HEK293 (cell line): ENCODE data around the gene MITD1.

Source experiments
- CTCF ChIA-PET: fragments of 350-600 bp; formaldehyde crosslinking; extraction: SDS; loops from one replicate; lab custom pipeline; 2021; ENCODE audit warnings: antibody characterized with exemption; lab: Yijun Ruan, JAX
- POLR2A ChIA-PET: fragments of 300-600 bp; formaldehyde crosslinking; extraction: SDS; loops from one replicate; lab custom pipeline; 2020; ENCODE audit warnings: antibody characterized with exemption, inconsistent platforms; lab: Yijun Ruan, JAX
- H3K27ac ChIP-seq: fragments of 200-500 bp; sonication (Bioruptor generic); 2 replicates; pipeline ENCODE4 v1.5.1; 2014; ENCODE audit warnings: low read depth, low read length, control low read depth, inconsistent platforms; ENCODE audit errors: extremely low read depth
- H3K36me3 ChIP-seq, 2 experiments: fragments of 200-500 bp in 1 of 2; sonication (Bioruptor generic) in 1 of 2; 1 replicate in 1 of 2; 2 replicates in 1 of 2; pipeline ENCODE4 v1.5.1; 2014 to 2017; ENCODE audit warnings: inconsistent platforms in 2 of 2, low read length in 2 of 2; ENCODE audit not compliant: control insufficient read depth in 2 of 2, insufficient read depth in 1 of 2
- H3K4me1 ChIP-seq: fragments of 200-500 bp; sonication (Bioruptor generic); 2 replicates; pipeline ENCODE4 v1.5.1; 2014; ENCODE audit warnings: mild to moderate bottlenecking, low read length, inconsistent platforms; ENCODE audit not compliant: control insufficient read depth, insufficient read depth
- H3K4me3 ChIP-seq: 2 replicates; pipeline ENCODE4 v1.5.1; 2011; ENCODE audit warnings: low read depth, mild to moderate bottlenecking, control low read depth, low read length, moderate library complexity
- H3K9me3 ChIP-seq: fragments of 200-500 bp; sonication (Bioruptor generic); 2 replicates; pipeline ENCODE4 v1.5.1; 2014; ENCODE audit warnings: low read depth, low read length, inconsistent platforms; ENCODE audit not compliant: control insufficient read depth, insufficient read depth
- BCL11B ChIP-seq: fragments of 450-650 bp; formaldehyde crosslinking; IDR thresholded peaks from 2 replicates; pipeline ENCODE4 v1.5.1; 2016; ENCODE audit warnings: low read depth, missing biosample characterization, missing genetic modification characterization
- FEZF1 ChIP-seq: fragments of 450-650 bp; formaldehyde crosslinking; IDR thresholded peaks from 2 replicates; pipeline ENCODE4 v1.5.1; 2016; ENCODE audit warnings: missing biosample characterization, missing genetic modification characterization
- HIC1 ChIP-seq: fragments of 450-650 bp; formaldehyde crosslinking; IDR thresholded peaks from 2 replicates; pipeline ENCODE4 v1.5.1; 2016; ENCODE audit warnings: missing biosample characterization, missing genetic modification characterization
- IKZF3 ChIP-seq: fragments of 450-650 bp; IDR thresholded peaks from 2 replicates; pipeline ENCODE4 v1.5.0; 2018; ENCODE audit warnings: missing biosample characterization, mild to moderate bottlenecking, missing genetic modification characterization, moderate library complexity
- KLF16 ChIP-seq: fragments of 450-650 bp; formaldehyde crosslinking; IDR thresholded peaks from 2 replicates; pipeline ENCODE4 v1.5.1; 2017; ENCODE audit warnings: missing biosample characterization, missing genetic modification characterization
- KLF9 ChIP-seq: fragments of 450-650 bp; formaldehyde crosslinking; IDR thresholded peaks from 2 replicates; pipeline ENCODE4 v1.5.1; 2016; ENCODE audit warnings: missing biosample characterization, missing genetic modification characterization, low read depth
- MYNN ChIP-seq: fragments of 450-650 bp; formaldehyde crosslinking; IDR thresholded peaks from 2 replicates; pipeline ENCODE4 v1.5.1; 2016; ENCODE audit warnings: missing biosample characterization, missing genetic modification characterization, borderline replicate concordance
- ZFP41 ChIP-seq: fragments of 450-650 bp; formaldehyde crosslinking; IDR thresholded peaks from 2 replicates; pipeline ENCODE4 v1.5.1; 2016; ENCODE audit warnings: missing biosample characterization, missing genetic modification characterization, borderline replicate concordance
- ZIC2 ChIP-seq: fragments of 450-650 bp; formaldehyde crosslinking; IDR thresholded peaks from 2 replicates; pipeline ENCODE4 v1.5.1; 2016; ENCODE audit warnings: missing biosample characterization, missing genetic modification characterization
- ZNF112 ChIP-seq: fragments of 450-650 bp; formaldehyde crosslinking; IDR thresholded peaks from 2 replicates; pipeline ENCODE4 v1.5.0; 2017; ENCODE audit warnings: missing biosample characterization, missing genetic modification characterization
- ZNF114 ChIP-seq: fragments of 450-650 bp; formaldehyde crosslinking; IDR thresholded peaks from 2 replicates; pipeline ENCODE4 v1.5.0; 2017; ENCODE audit warnings: missing biosample characterization, missing genetic modification characterization
- ZNF211 ChIP-seq: fragments of 450-650 bp; formaldehyde crosslinking; IDR thresholded peaks from 2 replicates; pipeline ENCODE4 v1.5.1; 2016; ENCODE audit warnings: low read depth, missing biosample characterization, missing genetic modification characterization
- ZNF324 ChIP-seq: fragments of 450-650 bp; formaldehyde crosslinking; IDR thresholded peaks from 2 replicates; pipeline ENCODE4 v1.5.1; 2016; ENCODE audit warnings: missing biosample characterization, missing genetic modification characterization
- ZNF350 ChIP-seq: fragments of 450-650 bp; formaldehyde crosslinking; IDR thresholded peaks from 2 replicates; pipeline ENCODE4 v1.5.0; 2017; ENCODE audit warnings: missing biosample characterization, mild to moderate bottlenecking, missing genetic modification characterization
- ZNF391 ChIP-seq: fragments of 450-650 bp; formaldehyde crosslinking; IDR thresholded peaks from 2 replicates; pipeline ENCODE4 v1.5.1; 2016; ENCODE audit warnings: low read depth, missing biosample characterization, missing genetic modification characterization, borderline replicate concordance
- ZNF433 ChIP-seq: fragments of 450-650 bp; formaldehyde crosslinking; IDR thresholded peaks from 2 replicates; pipeline ENCODE4 v1.5.1; 2016; ENCODE audit warnings: missing biosample characterization, missing genetic modification characterization, low read depth
- ZNF449 ChIP-seq: fragments of 450-650 bp; formaldehyde crosslinking; IDR thresholded peaks from 2 replicates; pipeline ENCODE4 v1.5.1; 2017; ENCODE audit warnings: missing biosample characterization, mild to moderate bottlenecking, missing genetic modification characterization, moderate library complexity
- ZNF488 ChIP-seq: fragments of 450-650 bp; formaldehyde crosslinking; IDR thresholded peaks from 2 replicates; pipeline ENCODE4 v1.5.1; 2016; ENCODE audit warnings: missing biosample characterization, missing genetic modification characterization
- ZNF510 ChIP-seq: fragments of 450-650 bp; formaldehyde crosslinking; IDR thresholded peaks from 2 replicates; pipeline ENCODE4 v1.5.1; 2018; ENCODE audit warnings: mild to moderate bottlenecking, missing genetic modification characterization, missing biosample characterization; ENCODE audit not compliant: insufficient replicate concordance
- ZNF548 ChIP-seq: fragments of 450-650 bp; formaldehyde crosslinking; IDR thresholded peaks from 2 replicates; pipeline ENCODE4 v1.5.1; 2016; ENCODE audit warnings: missing biosample characterization, missing genetic modification characterization
- ZNF600 ChIP-seq: fragments of 450-650 bp; formaldehyde crosslinking; IDR thresholded peaks from 2 replicates; pipeline ENCODE4 v1.5.1; 2016; ENCODE audit warnings: missing biosample characterization, missing genetic modification characterization
- ZNF610 ChIP-seq: fragments of 450-650 bp; formaldehyde crosslinking; IDR thresholded peaks from 2 replicates; pipeline ENCODE4 v1.5.1; 2016; ENCODE audit warnings: missing biosample characterization, missing genetic modification characterization, borderline replicate concordance
- ZNF701 ChIP-seq: fragments of 450-650 bp; formaldehyde crosslinking; IDR thresholded peaks from 2 replicates; pipeline ENCODE4 v1.5.1; 2016; ENCODE audit warnings: missing biosample characterization, missing genetic modification characterization
- ZNF747 ChIP-seq: fragments of 450-650 bp; formaldehyde crosslinking; IDR thresholded peaks from 2 replicates; pipeline ENCODE4 v1.5.1; 2016; ENCODE audit warnings: missing biosample characterization, missing genetic modification characterization
- ZXDB ChIP-seq: fragments of 450-650 bp; formaldehyde crosslinking; IDR thresholded peaks from 2 replicates; pipeline ENCODE4 v1.5.1; 2016; ENCODE audit warnings: missing biosample characterization, missing genetic modification characterization
- TF ChIP-seq, protein P1 (sequence below): fragments of 450-650 bp; formaldehyde crosslinking; optimal IDR thresholded peaks from 2 replicates; pipeline ENCODE3; 2016; ENCODE audit warnings: missing biosample characterization, mild to moderate bottlenecking, missing genetic modification characterization
- TF ChIP-seq, protein P2 (sequence below): fragments of 450-650 bp; formaldehyde crosslinking; IDR thresholded peaks from 2 replicates; pipeline ENCODE4 v1.5.1; 2016; ENCODE audit warnings: missing biosample characterization, missing genetic modification characterization, borderline replicate concordance
- TF ChIP-seq, protein P3 (sequence below): fragments of 450-650 bp; formaldehyde crosslinking; IDR thresholded peaks from 2 replicates; pipeline ENCODE4 v1.5.1; 2017; ENCODE audit warnings: missing biosample characterization, missing genetic modification characterization

MITD1 gene

DNA sequence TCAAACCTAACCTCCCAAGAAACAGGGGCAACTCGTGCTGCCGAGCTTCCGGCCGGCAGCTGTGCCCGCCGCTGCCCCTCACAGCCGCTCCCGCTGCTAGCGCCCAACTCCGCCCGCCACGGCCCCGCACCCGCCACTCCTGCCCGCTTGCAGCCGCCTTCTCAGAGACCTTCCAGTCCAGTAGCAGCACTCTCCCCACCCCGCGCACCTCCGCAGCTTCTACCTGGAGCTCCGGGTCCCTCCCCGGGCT lies 40.1 kb downstream of the MITD1 start:
- Histone ChIP-seq H3K9me3 (no peaks in the 10 kb centered on the region; the same call in 1 of the 2 replicates), H3K4me3 (peak overlapping the region; percentile 81), H3K36me3 (no peaks in the 10 kb centered on the region; a peak in 1 of 3 replicates), H3K4me1 (peaks cover 2% of the 10 kb centered on the region; the same call in 1 of the 2 replicates), H3K27ac (peak overlapping the region; percentile 74; the same call in 1 of the 2 replicates)
- ChIA-PET CTCF (interaction anchor here (0.6 to 1.0 kb wide), 2 partner anchors 11 to 52 kb away, joined by 3 to 7 read pairs; no protein-coding TSS in a partner anchor), POLR2A (interaction anchor here (0.6 to 2.8 kb wide), 17 partner anchors 9 to 376 kb away, joined by 3 to 58 read pairs (median 5); partner anchors contain the start of genes CRACDL, EIF5B, LIPT1 and MITD1)
- TF ChIP-seq FEZF1 (no peak), BCL11B (no peak), ZNF701 (tag by site-specific recombination) (no peak), ZNF211 (no peak), IKZF3 (no peak), ZNF112 (tag by site-specific recombination) (no peak), ZNF350 (tag by site-specific recombination) (no peak), KLF16 (peak; percentile 82; the same call in 1 of the 2 replicates), ZNF488 (tag by site-specific recombination) (no peak), ZNF391 (tag by site-specific recombination) (0 out of 2 replicates have a peak, but pooled peaks have one; percentile 36), ZXDB (tag by site-specific recombination) (peak; percentile 70; the same call in 1 of the 2 replicates), ZNF433 (tag by site-specific recombination) (no peak), ZNF610 (tag by site-specific recombination) (peak; percentile 90), ZNF449 (tag by site-specific recombination) (peak; percentile 67), ZFP41 (tag by site-specific recombination) (no peak), ZIC2 (tag by site-specific recombination) (peak; percentile 65), KLF9 (tag by site-specific recombination) (no peak), MYNN (tag by site-specific recombination) (no peak), HIC1 (tag by site-specific recombination) (no peak), ZNF548 (tag by site-specific recombination) (no peak), ZNF510 (tag by site-specific recombination) (no peak), ZNF600 (tag by site-specific recombination) (peak; percentile 67; the same call in 1 of the 2 replicates), ZNF324 (tag by site-specific recombination) (no peak), ZNF114 (tag by site-specific recombination) (no peak), ZNF747 (no peak)
- TF ChIP-seq, protein P1, sequence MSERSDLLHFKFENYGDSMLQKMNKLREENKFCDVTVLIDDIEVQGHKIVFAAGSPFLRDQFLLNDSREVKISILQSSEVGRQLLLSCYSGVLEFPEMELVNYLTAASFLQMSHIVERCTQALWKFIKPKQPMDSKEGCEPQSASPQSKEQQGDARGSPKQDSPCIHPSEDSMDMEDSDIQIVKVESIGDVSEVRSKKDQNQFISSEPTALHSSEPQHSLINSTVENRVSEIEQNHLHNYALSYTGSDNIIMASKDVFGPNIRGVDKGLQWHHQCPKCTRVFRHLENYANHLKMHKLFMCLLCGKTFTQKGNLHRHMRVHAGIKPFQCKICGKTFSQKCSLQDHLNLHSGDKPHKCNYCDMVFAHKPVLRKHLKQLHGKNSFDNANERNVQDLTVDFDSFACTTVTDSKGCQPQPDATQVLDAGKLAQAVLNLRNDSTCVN (tag by site-specific recombination): peak; percentile 85
- TF ChIP-seq, protein P2, sequence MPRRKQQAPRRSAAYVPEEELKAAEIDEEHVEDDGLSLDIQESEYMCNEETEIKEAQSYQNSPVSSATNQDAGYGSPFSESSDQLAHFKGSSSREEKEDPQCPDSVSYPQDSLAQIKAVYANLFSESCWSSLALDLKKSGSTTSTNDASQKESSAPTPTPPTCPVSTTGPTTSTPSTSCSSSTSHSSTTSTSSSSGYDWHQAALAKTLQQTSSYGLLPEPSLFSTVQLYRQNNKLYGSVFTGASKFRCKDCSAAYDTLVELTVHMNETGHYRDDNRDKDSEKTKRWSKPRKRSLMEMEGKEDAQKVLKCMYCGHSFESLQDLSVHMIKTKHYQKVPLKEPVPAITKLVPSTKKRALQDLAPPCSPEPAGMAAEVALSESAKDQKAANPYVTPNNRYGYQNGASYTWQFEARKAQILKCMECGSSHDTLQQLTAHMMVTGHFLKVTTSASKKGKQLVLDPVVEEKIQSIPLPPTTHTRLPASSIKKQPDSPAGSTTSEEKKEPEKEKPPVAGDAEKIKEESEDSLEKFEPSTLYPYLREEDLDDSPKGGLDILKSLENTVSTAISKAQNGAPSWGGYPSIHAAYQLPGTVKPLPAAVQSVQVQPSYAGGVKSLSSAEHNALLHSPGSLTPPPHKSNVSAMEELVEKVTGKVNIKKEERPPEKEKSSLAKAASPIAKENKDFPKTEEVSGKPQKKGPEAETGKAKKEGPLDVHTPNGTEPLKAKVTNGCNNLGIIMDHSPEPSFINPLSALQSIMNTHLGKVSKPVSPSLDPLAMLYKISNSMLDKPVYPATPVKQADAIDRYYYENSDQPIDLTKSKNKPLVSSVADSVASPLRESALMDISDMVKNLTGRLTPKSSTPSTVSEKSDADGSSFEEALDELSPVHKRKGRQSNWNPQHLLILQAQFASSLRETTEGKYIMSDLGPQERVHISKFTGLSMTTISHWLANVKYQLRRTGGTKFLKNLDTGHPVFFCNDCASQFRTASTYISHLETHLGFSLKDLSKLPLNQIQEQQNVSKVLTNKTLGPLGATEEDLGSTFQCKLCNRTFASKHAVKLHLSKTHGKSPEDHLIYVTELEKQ (tag by site-specific recombination): no peak
- TF ChIP-seq, protein P3, sequence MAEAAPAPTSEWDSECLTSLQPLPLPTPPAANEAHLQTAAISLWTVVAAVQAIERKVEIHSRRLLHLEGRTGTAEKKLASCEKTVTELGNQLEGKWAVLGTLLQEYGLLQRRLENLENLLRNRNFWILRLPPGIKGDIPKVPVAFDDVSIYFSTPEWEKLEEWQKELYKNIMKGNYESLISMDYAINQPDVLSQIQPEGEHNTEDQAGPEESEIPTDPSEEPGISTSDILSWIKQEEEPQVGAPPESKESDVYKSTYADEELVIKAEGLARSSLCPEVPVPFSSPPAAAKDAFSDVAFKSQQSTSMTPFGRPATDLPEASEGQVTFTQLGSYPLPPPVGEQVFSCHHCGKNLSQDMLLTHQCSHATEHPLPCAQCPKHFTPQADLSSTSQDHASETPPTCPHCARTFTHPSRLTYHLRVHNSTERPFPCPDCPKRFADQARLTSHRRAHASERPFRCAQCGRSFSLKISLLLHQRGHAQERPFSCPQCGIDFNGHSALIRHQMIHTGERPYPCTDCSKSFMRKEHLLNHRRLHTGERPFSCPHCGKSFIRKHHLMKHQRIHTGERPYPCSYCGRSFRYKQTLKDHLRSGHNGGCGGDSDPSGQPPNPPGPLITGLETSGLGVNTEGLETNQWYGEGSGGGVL (tag by site-specific recombination): 0 out of 2 replicates have a peak, but pooled peaks have one; percentile 47
